Prostate gland (tissue), 2 donors: ENCODE measurements around the gene ZNF124. TPM values are rescaled to one million over a fixed set of nuclear protein-coding genes. Genes with fewer than 3 reads are reported as not detected.
"Not testable (repeated sequence)": the region's sequence is repeated elsewhere in the genome, so short reads cannot be mapped to it uniquely, and the experiment has no call there.

Experiments
- DNase-seq: peaks from one replicate; pipeline ENCODE4 v3.0.0-alpha.2; 2019; ENCODE audit warnings: low spot score
- H3K27ac ChIP-seq, 2 donors: fragments of 200-600 bp; sonication (generic); 2 replicates each; pipeline ENCODE4 v1.5.1; 2017 to 2019
- H3K27me3 ChIP-seq: fragments of 200-600 bp; sonication (generic); replicated peaks from 2 replicates; pipeline ENCODE4 v1.5.1; 2019; ENCODE audit not compliant: insufficient read depth
- H3K36me3 ChIP-seq, 2 donors: fragments of 200-600 bp; sonication (generic); 1 replicate in 1 of 2; 2 replicates in 1 of 2; pipeline versions ENCODE4 v1.5.1 to v1.8.1; 2017 to 2019
- H3K4me1 ChIP-seq: fragments of 200-600 bp; sonication (generic); replicated peaks from 2 replicates; pipeline ENCODE4 v1.5.1; 2019
- H3K4me3 ChIP-seq, 2 donors: fragments of 200-600 bp; sonication (generic); 2 replicates each; pipeline ENCODE4 v1.5.1; 2017 to 2019
- H3K9me3 ChIP-seq: fragments of 200-600 bp; sonication (generic); 2 replicates; pipeline ENCODE4 v1.5.1; 2017
- POLR2A ChIP-seq: fragments of 450-650 bp; IDR thresholded peaks from one replicate; pipeline ENCODE4 v1.6.1; 2016; ENCODE audit warnings: antibody characterized with exemption, mild to moderate bottlenecking
- POLR2AphosphoS5 ChIP-seq: sonication (generic); formaldehyde crosslinking; IDR thresholded peaks from one replicate; pipeline ENCODE4 v1.6.1; 2017; ENCODE audit warnings: antibody characterized with exemption
- WGBS: methylation state at CpG from one replicate; pipeline ENCODE4 v1.1.5; 2018; 5-methylcytosine and 5-hydroxymethylcytosine counted together
- intact Hi-C: fragments of 100-400 bp; cut with DNase I; formaldehyde crosslinking; loops from one replicate; pipeline ENCODE4 v1.14.2; 2022
- total RNA-seq, 2 donors: library from RNA; depleted of rRNA; stranded (reverse); fragments of >200 nt; gene quantifications; one replicate each; pipeline ENCODE4 v1.1.0, GENCODE V29; 2016
- TF ChIP-seq, protein P1 (sequence below), 4 experiments: fragments of 200-600 bp in 2 of 4; fragments of 450-650 bp in 2 of 4; sonication (generic) in 2 of 4; IDR thresholded peaks; 1 replicate in 3 of 4; 2 replicates in 1 of 4; pipeline ENCODE4 v1.5.1; 2016 to 2019; ENCODE audit warnings: antibody characterized with exemption in 4 of 4, mild to moderate bottlenecking in 2 of 4, moderate library complexity in 2 of 4

ZNF124 gene
- total RNA-seq, 2 donors from 2014 or later, result 19.1 to 44.6 TPM

DNA sequence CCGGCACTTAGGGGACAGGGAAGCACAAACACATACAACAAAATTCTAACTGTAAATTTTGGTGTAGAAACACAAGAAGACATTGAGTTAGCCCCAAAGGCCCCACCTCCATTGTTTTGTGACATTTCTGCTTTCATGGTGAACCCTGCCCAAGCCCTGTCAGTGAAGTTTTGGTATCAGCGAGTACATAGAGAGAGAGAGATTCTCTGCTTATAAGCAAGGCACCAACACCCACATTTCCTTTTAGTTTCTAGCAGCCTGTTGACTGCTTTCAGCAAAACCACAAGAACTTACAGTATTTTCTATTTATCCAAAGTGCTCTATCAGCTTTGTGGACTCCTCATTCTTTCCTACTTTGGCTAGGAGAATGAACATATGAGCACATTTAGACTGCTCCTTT is 24.0 kb downstream of the ZNF124 start:
- WGBS, result 100% methylated on average over 2 of the region's 2 CpGs
- Histone ChIP-seq H3K4me1 (no peaks in the 10 kb centered on the region), H3K27ac (no peak overlapping the region), H3K4me3 (no peak overlapping the region), H3K27me3 (no peaks in the 10 kb centered on the region), H3K36me3 (no peaks in the 10 kb centered on the region), H3K9me3 (no peaks in the 10 kb centered on the region)
- TF ChIP-seq, protein P1, sequence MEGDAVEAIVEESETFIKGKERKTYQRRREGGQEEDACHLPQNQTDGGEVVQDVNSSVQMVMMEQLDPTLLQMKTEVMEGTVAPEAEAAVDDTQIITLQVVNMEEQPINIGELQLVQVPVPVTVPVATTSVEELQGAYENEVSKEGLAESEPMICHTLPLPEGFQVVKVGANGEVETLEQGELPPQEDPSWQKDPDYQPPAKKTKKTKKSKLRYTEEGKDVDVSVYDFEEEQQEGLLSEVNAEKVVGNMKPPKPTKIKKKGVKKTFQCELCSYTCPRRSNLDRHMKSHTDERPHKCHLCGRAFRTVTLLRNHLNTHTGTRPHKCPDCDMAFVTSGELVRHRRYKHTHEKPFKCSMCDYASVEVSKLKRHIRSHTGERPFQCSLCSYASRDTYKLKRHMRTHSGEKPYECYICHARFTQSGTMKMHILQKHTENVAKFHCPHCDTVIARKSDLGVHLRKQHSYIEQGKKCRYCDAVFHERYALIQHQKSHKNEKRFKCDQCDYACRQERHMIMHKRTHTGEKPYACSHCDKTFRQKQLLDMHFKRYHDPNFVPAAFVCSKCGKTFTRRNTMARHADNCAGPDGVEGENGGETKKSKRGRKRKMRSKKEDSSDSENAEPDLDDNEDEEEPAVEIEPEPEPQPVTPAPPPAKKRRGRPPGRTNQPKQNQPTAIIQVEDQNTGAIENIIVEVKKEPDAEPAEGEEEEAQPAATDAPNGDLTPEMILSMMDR (IDR thresholded peaks at IDR 0.05), result no peak
- TF ChIP-seq POLR2A, result no peak
- TF ChIP-seq POLR2AphosphoS5, result no peak
- DNase-seq, result no peak
- intact Hi-C loops, result no loop called here

DNA sequence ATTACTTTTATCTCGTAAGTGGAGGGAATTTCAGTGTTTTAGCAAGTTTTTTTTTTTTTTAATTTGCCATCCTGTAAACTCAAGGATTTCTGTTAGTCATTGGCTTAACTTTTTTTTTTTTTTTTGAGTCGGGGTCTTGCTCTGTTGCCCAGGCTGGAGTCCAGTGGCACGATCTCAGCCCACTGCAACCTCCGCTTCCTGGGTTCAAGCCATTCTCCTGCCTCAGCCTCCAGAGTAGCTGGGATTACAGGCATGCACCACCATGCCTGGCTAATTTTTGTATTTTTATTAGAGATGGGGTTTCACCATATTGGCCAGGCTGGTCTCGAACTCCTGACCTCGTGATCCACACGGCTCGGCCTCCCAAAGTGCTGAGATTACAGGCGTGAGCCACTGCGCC is 24.7 kb downstream of the ZNF124 start:
- not testable (repeated sequence) for H3K36me3 ChIP-seq
- WGBS, result 97% methylated on average over 10 of the region's 10 CpGs

DNA sequence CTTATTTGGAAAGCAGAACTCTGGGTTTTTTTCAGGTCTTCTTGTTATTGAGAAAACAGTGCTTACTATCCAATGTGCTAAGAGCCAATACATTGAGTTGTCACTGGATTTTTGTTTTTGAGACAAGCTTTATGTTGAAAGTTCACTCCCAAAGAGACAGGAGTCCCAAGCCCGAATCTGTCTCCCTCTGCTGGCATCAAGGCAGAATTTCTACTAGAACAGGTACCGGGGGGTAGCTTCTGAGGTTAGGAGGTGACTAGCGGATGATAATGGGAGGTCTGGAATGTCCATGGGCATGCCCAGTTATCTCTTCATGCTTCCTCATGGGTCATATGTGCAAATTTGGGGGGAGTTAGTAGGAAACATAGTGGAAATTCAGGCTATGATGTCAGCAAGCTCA is 25.1 kb downstream of the ZNF124 start:
- TF ChIP-seq POLR2AphosphoS5 (no peak), POLR2A (no peak)
- TF ChIP-seq, protein P1 (IDR thresholded peaks at IDR 0.05), result no peak
- no peaks in the 10 kb centered on the region for H3K9me3 ChIP-seq
- no peaks in the 10 kb centered on the region for H3K4me1 ChIP-seq
- intact Hi-C loops, result no loop called here
- no peaks in the 10 kb centered on the region for H3K27me3 ChIP-seq
- 100% methylated on average over 3 of the region's 3 CpGs for WGBS
- no peak for DNase-seq
- no peak overlapping the region for H3K4me3 ChIP-seq
- H3K27ac ChIP-seq, result no peak overlapping the region
- no peaks in the 10 kb centered on the region for H3K36me3 ChIP-seq

More for the DNA sequence above, 24.7 kb downstream of the ZNF124 start:
- H3K4me3 ChIP-seq, DNase-seq, H3K9me3 ChIP-seq, intact Hi-C loops, H3K4me1 ChIP-seq, H3K27ac ChIP-seq, H3K27me3 ChIP-seq: not testable (repeated sequence)

DNA sequence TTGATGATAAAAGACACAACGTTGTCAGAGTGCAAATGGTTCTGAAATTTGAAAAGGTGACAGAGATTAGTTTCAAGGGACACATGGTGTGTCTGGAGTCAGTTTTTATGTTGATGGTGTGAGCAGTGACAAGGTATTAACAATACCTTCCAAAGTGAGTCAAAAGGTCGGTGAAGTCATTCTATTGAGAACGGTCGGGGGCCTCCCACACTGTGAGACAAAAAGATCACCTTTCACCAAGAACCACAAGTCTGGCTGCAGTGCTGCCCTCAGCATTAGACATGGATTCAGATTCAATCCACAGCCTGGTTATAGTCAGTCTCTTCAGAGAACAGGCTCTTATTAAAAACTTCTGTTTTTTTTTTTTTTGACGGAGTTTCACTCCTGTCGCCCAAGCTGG is 26.5 kb downstream of the ZNF124 start:
- Histone ChIP-seq H3K4me1 (no peaks in the 10 kb centered on the region), H3K4me3 (no peak overlapping the region), H3K9me3 (no peaks in the 10 kb centered on the region), H3K27me3 (no peaks in the 10 kb centered on the region), H3K27ac (no peak overlapping the region), H3K36me3 (no peaks in the 10 kb centered on the region)
- WGBS, result 96% methylated on average over 6 of the region's 6 CpGs
- intact Hi-C loops, result no loop called here
- TF ChIP-seq, protein P1 (IDR thresholded peaks at IDR 0.05), result no peak
- TF ChIP-seq POLR2A (no peak), POLR2AphosphoS5 (no peak)
- DNase-seq, result no peak

DNA sequence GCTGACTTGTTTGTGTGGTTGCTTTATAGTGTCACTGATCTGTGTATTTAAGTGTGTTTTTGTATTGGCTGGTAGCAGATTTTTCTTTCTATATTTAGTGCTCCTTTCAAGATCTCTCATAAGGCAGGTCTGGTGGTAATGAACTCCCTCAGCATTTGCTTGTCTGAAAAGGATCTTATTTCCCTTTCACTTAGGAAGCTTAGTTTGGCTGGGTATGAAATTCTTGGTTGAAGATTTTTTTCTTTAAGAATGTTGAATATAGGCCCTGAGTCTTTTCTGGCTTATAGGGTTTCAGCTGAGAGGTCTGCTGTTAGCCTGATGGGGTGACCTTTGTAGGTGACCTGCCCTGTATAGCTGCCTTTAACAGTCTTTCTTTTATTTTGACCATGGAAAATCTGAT is 32.3 kb downstream of the ZNF124 start:
- DNase-seq, H3K27me3 ChIP-seq, H3K4me3 ChIP-seq, H3K4me1 ChIP-seq, H3K27ac ChIP-seq, intact Hi-C loops, H3K36me3 ChIP-seq, H3K9me3 ChIP-seq: not testable (repeated sequence)

DNA sequence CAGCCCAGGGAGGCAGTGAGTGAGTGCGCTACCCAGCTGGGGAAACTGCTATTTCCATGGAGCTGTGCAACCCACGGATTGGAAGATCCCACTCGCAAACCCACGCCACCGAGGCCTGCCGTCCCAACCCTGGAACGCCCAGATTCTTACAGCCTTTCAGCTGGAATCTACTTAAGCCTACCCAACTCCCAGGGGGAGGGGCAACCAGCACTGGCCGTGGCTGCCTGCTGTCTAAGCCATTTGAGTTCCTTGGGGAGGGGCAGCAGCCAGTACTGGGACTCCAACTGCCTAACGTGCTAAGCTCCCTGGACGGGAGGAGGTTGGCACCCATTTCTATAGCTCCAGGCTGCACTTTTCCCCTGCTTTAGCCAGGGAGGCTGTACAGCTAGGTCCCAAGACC is 40.6 kb downstream of the ZNF124 start:
- DNase-seq, result no peak
- Histone ChIP-seq H3K9me3 (no peaks in the 10 kb centered on the region), H3K4me3 (no peak overlapping the region), H3K27ac (no peak overlapping the region), H3K27me3 (no peaks in the 10 kb centered on the region), H3K36me3 (no peaks in the 10 kb centered on the region), H3K4me1 (no peaks in the 10 kb centered on the region)
- intact Hi-C loops, result no loop called here
- WGBS, result 94% methylated on average over 10 of the region's 10 CpGs
- TF ChIP-seq POLR2AphosphoS5 (no peak), POLR2A (no peak)
- TF ChIP-seq, protein P1 (IDR thresholded peaks at IDR 0.05), result no peak

DNA sequence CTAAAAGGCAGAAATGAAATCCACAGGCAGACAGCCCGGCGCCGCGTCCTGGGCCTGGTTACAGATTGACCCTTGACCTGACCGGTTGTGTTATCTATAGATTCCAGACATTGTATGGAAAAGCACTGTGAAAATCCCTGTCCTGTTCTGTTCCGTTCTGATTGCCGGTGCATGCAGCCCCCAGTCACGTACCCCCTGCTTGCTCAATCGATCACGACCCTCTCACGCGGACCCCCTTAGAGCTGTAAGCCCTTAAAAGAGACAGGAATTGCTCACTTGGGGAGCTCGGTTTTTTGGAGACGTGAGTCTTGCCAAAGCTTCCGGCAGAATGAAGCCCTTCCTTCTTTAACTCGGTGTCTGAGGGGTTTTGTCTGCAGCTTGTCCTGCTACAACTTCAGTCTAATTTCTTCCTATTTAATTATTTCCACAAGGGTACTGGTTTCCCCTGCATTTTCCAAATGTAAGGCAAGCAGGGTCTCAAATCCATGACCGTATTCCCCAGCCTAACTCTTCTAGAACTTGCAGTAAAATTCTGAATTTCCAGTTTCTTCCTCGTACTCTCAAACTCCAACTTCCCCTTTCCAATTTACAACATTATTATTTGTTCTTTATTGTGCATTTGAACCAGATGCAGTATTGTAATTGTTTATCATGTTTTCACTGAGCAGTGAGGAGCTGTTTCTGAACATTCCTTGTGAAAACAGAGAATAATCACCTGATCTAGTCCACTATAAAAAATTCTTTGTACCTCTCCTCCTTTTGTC is 44.1 kb downstream of the ZNF124 start:
- H3K4me3 ChIP-seq, H3K4me1 ChIP-seq, H3K27ac ChIP-seq, DNase-seq, H3K36me3 ChIP-seq, intact Hi-C loops, H3K9me3 ChIP-seq, H3K27me3 ChIP-seq: not testable (repeated sequence)
- 46% methylated on average over 11 of the region's 18 CpGs for WGBS

DNA sequence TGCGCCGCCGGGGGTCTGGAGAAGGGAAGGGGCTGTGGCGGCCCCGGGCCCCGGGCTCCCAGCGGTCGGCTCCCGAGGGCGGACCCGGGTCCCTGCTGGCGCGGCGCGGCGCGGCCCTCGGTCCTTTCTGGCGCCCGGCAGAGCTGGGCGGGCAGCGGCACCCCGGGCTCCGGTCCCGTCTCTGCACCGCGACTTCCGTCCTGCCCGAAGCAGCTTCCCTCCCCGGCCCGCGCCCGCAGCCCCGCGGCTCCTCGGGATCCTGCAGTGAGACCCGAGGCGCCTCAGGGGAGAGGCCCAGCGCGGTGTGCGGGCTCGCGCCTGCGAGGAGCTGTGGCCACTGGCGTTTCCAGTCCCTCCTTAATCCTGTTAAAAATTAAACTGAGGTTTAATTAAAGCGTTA is 45.2 kb downstream of the ZNF124 start:
- H3K9me3 ChIP-seq, H3K36me3 ChIP-seq, H3K4me3 ChIP-seq, DNase-seq, H3K27ac ChIP-seq, intact Hi-C loops, H3K4me1 ChIP-seq, H3K27me3 ChIP-seq: not testable (repeated sequence)
- no CpG with 5 or more reads among the region's 46 CpGs for WGBS
